Measurements from ENCODE around the gene MCU. TPM values are rescaled to one million over a fixed set of nuclear protein-coding genes. Genes with fewer than 3 reads are reported as not detected.
A peak's percentile ranks its signal among the peaks of the same experiment; 100 is the strongest.

MCU gene
- total and polyA plus RNA-seq, 2 of the 8 experiments (the other 6 are each of a cell fraction or from before 2014, with no cell fraction given), result 51.6 to 62.2 TPM

DNA sequence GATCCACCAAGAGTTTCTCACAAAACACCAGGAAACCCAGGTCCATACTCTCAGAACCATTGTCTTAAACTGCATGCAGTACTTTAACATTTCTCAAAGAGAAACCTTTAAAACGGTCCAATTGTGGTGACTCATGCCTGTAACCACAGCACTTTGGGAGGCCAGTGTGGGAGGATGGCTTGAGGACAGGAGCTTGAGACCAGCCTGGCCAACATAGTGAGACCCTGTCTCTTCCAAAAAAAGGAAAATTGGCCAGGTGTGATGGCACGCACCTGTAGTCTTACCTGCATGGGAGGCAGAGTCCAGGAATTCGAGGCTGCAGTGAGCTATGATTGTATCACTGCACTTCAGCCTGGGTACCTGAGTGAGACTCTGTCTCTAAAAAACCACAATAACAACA, 104.1 kb downstream of the MCU start:
- Histone ChIP-seq H3K79me2 (ENCODE audit: control insufficient read depth in 1 of 2, insufficient read depth in 2 of 2, low read length in 2 of 2) (peaks cover 0 to 32% of the 10 kb centered on the region in 2 experiments; a peak in 3 of 4 replicates), H3K56ac (replicated peaks; ENCODE audit: insufficient read length, low read depth, low read length) (no peak overlapping the region), H2BK5ac (ENCODE audit: low read depth, low read length) (no peak overlapping the region), H4K8ac (ENCODE audit: extremely low read depth, insufficient read depth, low read length) (no peak overlapping the region), H4K5ac (ENCODE audit: insufficient read length, low read depth, low read length) (no peak overlapping the region), H2BK120ac (replicated peaks; ENCODE audit: low read depth, low read length) (no peak overlapping the region), H4K91ac (replicated peaks; ENCODE audit: insufficient read length, low read length) (no peak overlapping the region), H2AK5ac (ENCODE audit: low read depth, low read length) (peak overlapping the region; percentile 88; the same call in 1 of the 2 replicates), H2BK15ac (ENCODE audit: low read length) (no peak overlapping the region), H2BK12ac (ENCODE audit: low read depth, low read length) (no peak overlapping the region), H3K4me2 (ENCODE audit: insufficient read depth in 1 of 2, low read depth in 2 of 2, low read length in 2 of 2) (no peak overlapping the region), H3K4me3 (ENCODE audit: extremely low read depth in 1 of 4, insufficient read depth in 2 of 4, low read depth in 3 of 4, low read length in 4 of 4) (no peak overlapping the region), H3K18ac (ENCODE audit: extremely low read depth, low read length) (no peak overlapping the region), H3K23ac (ENCODE audit: insufficient read length) (no peak overlapping the region), H4K20me1 (replicated peaks in 1 of 2; ENCODE audit: control insufficient read depth in 1 of 2, insufficient read depth in 2 of 2, low read length in 2 of 2) (no peaks in the 10 kb centered on the region), H3K14ac (ENCODE audit: insufficient read length) (no peak overlapping the region), H3K9me3 (ENCODE audit: insufficient read depth in 2 of 2, low read depth in 1 of 2, low read length in 1 of 2) (no peaks in the 10 kb centered on the region), H3K79me1 (ENCODE audit: low read depth, low read length) (no peaks in the 10 kb centered on the region; the same call in 1 of the 2 replicates), H3K4ac (replicated peaks; ENCODE audit: insufficient read length, low read depth, low read length) (no peak overlapping the region), H3K9ac (replicated peaks in 1 of 4; ENCODE audit: extremely low read depth in 1 of 4, low read depth in 3 of 4, low read length in 3 of 4) (no peak overlapping the region), H3K36me3 (ENCODE audit: control insufficient read depth in 2 of 4, insufficient read depth in 4 of 4, low read length in 3 of 4) (no peaks in the 10 kb centered on the region; a peak in 1 of 8 replicates), H2AFZ (ENCODE audit: low read length) (no peak overlapping the region), H3K4me1 (replicated peaks in 1 of 4; ENCODE audit: control insufficient read depth in 3 of 4, insufficient read depth in 4 of 4, low read length in 3 of 4) (peaks cover 6 to 20% (median 11%) of the 10 kb centered on the region in 4 experiments; a peak in 5 of 7 replicates), H3K27ac (ENCODE audit: low read depth, low read length) (no peak overlapping the region), H3K23me2 (ENCODE audit: low read depth, low read length) (no peaks in the 10 kb centered on the region), H2BK20ac (ENCODE audit: low read length) (no peak overlapping the region), H3K27me3 (replicated peaks in 1 of 4; ENCODE audit: control insufficient read depth in 3 of 4, extremely low read depth in 1 of 4, insufficient read depth in 3 of 4, low read length in 3 of 4) (no peaks in the 10 kb centered on the region)
- DNase-seq (ENCODE audit: low read depth in 1 of 2, low spot score in 2 of 2) (no peak), FAIRE-seq (no peak)
- WGBS, 2 experiments (ENCODE audit: extremely low coverage in 1 of 2, insufficient coverage in 1 of 2, insufficient read length in 1 of 2, insufficient replicate concordance in 2 of 2, low coverage in 1 of 2, low lambda C conversion rate in 2 of 2, missing lambda C conversion rate in 1 of 2), result 92% methylated on average over 3 of the region's 3 CpGs; no CpG with 5 or more reads in 1 of the 2 experiments
- CTCF ChIA-PET (ENCODE audit: partially characterized antibody), result interaction anchor here (1.3 kb wide), 1 partner anchor 11 kb away, joined by 3 read pairs; no protein-coding TSS in a partner anchor
- POLR2A ChIA-PET (ENCODE audit: partially characterized antibody), result no interaction called here
- no peak for TF ChIP-seq TAF1 (IDR thresholded peaks at IDR 0.05; ENCODE audit: low read depth, low read length)
- no peak for TF ChIP-seq POLR2AphosphoS5 (IDR thresholded peaks at IDR 0.05; ENCODE audit: low read depth, low read length)
- TF ChIP-seq, protein P1, sequence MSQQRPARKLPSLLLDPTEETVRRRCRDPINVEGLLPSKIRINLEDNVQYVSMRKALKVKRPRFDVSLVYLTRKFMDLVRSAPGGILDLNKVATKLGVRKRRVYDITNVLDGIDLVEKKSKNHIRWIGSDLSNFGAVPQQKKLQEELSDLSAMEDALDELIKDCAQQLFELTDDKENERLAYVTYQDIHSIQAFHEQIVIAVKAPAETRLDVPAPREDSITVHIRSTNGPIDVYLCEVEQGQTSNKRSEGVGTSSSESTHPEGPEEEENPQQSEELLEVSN (IDR thresholded peaks at IDR 0.05), result no peak
- TF ChIP-seq SIN3A (conservative IDR thresholded peaks at IDR 0.05 in 1 of 2, IDR thresholded peaks at IDR 0.05 in 1 of 2; ENCODE audit: low read depth in 1 of 2, low read length in 2 of 2), result no peak
- no peak for TF ChIP-seq JUND (IDR thresholded peaks at IDR 0.05; ENCODE audit: low read length)
- TF ChIP-seq TEAD4 (IDR thresholded peaks at IDR 0.05; ENCODE audit: low read depth, low read length), result no peak
- TF ChIP-seq, protein P2, sequence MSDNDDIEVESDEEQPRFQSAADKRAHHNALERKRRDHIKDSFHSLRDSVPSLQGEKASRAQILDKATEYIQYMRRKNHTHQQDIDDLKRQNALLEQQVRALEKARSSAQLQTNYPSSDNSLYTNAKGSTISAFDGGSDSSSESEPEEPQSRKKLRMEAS (IDR thresholded peaks at IDR 0.05), result no peak
- TF ChIP-seq SIX5 (IDR thresholded peaks at IDR 0.05; ENCODE audit: low read depth, low read length), result no peak
- no peak for TF ChIP-seq EZH2 (IDR thresholded peaks at IDR 0.05; ENCODE audit: low read depth, low read length, severe bottlenecking)
- no peak for TF ChIP-seq CEBPB (IDR thresholded peaks at IDR 0.05; ENCODE audit: low read depth, low read length)
- TF ChIP-seq FOSL1 (IDR thresholded peaks at IDR 0.05; ENCODE audit: insufficient read depth, low read depth, low read length), result no peak
- TF ChIP-seq JUN (IDR thresholded peaks at IDR 0.05; ENCODE audit: low read depth, low read length), result no peak
- TF ChIP-seq KDM5A (IDR thresholded peaks at IDR 0.05; ENCODE audit: low read length), result no peak
